A549 (cell line): Measurements from ENCODE around the gene DCUN1D2. TPM values are rescaled to one million over a fixed set of nuclear protein-coding genes. Genes with fewer than 3 reads are reported as not detected.

Experiments
- ATAC-seq, 2 experiments: fragments of 200-7000 bp in 1 of 2; fragments of >200 bp in 1 of 2; cut with Nextera tagmentation in 1 of 2; cut with Tn5 transposase in 1 of 2; 3 replicates each; pipeline versions ENCODE4 v1.8.0 to v1.9.1; 2018 to 2020; ENCODE audit warnings: mild to moderate bottlenecking in 1 of 2, moderate library complexity in 1 of 2
- CTCF ChIA-PET: fragments of 300-600 bp; sonication (Branson Sonifier 250); formaldehyde crosslinking; extraction: SDS; loops from one replicate; lab custom pipeline; 2021; ENCODE audit warnings: antibody characterized with exemption, inconsistent platforms; lab: Yijun Ruan, JAX
- POLR2A ChIA-PET: fragments of 350-600 bp; formaldehyde crosslinking; extraction: SDS; loops from one replicate; lab custom pipeline; 2021; ENCODE audit warnings: antibody characterized with exemption, inconsistent platforms; lab: Yijun Ruan, JAX
- DNase-seq, 2 experiments: peaks; one replicate each; pipeline versions ENCODE4 v3.0.0 to v3.0.0-alpha.2; 2011 to 2016; ENCODE audit warnings: low read depth in 1 of 2, low spot score in 1 of 2
- FAIRE-seq: peaks from 2 replicates; lab custom pipeline; 2011; peaks lifted over from hg19 to GRCh38; lab: Jason Lieb, UNC
- H3K27ac ChIP-seq, 2 experiments: fragments of >200 bp; sonication (Bioruptor Twin); formaldehyde crosslinking; 3 replicates each; pipeline ENCODE4 v1.5.1; 2016 to 2017
- H3K4me1 ChIP-seq: fragments of >200 bp; sonication (Bioruptor Twin); formaldehyde crosslinking; 3 replicates; pipeline ENCODE4 v1.6.1; 2016
- H3K4me2 ChIP-seq: fragments of >200 bp; sonication (Bioruptor Twin); formaldehyde crosslinking; 3 replicates; pipeline ENCODE4 v1.6.1; 2016
- H3K4me3 ChIP-seq: fragments of >200 bp; sonication (Bioruptor Twin); formaldehyde crosslinking; 3 replicates; pipeline ENCODE4 v1.5.1; 2016
- H3K9me3 ChIP-seq: fragments of >200 bp; sonication (Bioruptor Twin); formaldehyde crosslinking; 3 replicates; pipeline ENCODE4 v1.6.1; 2016
- CHD2 ChIP-seq: fragments of 150-350 bp; IDR thresholded peaks from 2 replicates; pipeline ENCODE4 v1.6.1; 2014; ENCODE audit warnings: low read length; ENCODE audit not compliant: partially characterized antibody
- CHD4 ChIP-seq: fragments of 200-600 bp; sonication (generic); IDR thresholded peaks from 2 replicates; pipeline ENCODE4 v1.6.1; 2016; ENCODE audit warnings: antibody characterized with exemption, mild to moderate bottlenecking, borderline replicate concordance
- FOSL2 ChIP-seq, 2 experiments: fragments of 450-650 bp in 1 of 2; fragments of >200 bp in 1 of 2; sonication (Bioruptor Twin) in 1 of 2; formaldehyde crosslinking; IDR thresholded peaks; 2 replicates each; pipeline versions ENCODE4 v1.5.0 to v1.6.1; 2016 to 2020; ENCODE audit warnings: mild to moderate bottlenecking in 1 of 2, moderate library complexity in 1 of 2
- FOXS1 ChIP-seq: fragments of 250-450 bp; sonication (Bioruptor Pico); IDR thresholded peaks from 2 replicates; pipeline ENCODE4 v1.5.0; 2020; ENCODE audit warnings: mild to moderate bottlenecking, moderate library complexity
- HOXB13 ChIP-seq: fragments of 250-450 bp; sonication (Bioruptor Pico); IDR thresholded peaks from 2 replicates; pipeline ENCODE4 v1.5.0; 2020; ENCODE audit warnings: low read depth, mild to moderate bottlenecking, moderate library complexity
- JUN ChIP-seq, 2 experiments: fragments of >200 bp; sonication (Bioruptor Twin); formaldehyde crosslinking; IDR thresholded peaks; 2 replicates in 1 of 2; 3 replicates in 1 of 2; pipeline ENCODE4 v1.6.1; 2016 to 2017
- KDM5A ChIP-seq: fragments of 200-600 bp; sonication (generic); IDR thresholded peaks from 2 replicates; pipeline ENCODE4 v1.6.1; 2016; ENCODE audit warnings: antibody characterized with exemption, mild to moderate bottlenecking
- MAFK ChIP-seq: fragments of 450-650 bp; IDR thresholded peaks from 2 replicates; pipeline ENCODE4 v1.6.1; 2014; ENCODE audit not compliant: partially characterized antibody
- MYC ChIP-seq: IDR thresholded peaks from 2 replicates; pipeline ENCODE4 v1.6.1; 2012; ENCODE audit warnings: mild to moderate bottlenecking, inconsistent platforms, low read length, improper control_type of control experiment, borderline replicate concordance
- RARB ChIP-seq: fragments of 250-450 bp; sonication (Bioruptor Pico); IDR thresholded peaks from 2 replicates; pipeline ENCODE4 v1.8.0; 2021; ENCODE audit warnings: mild to moderate bottlenecking, moderate library complexity
- RCOR1 ChIP-seq: fragments of 150-350 bp; IDR thresholded peaks from 2 replicates; pipeline ENCODE4 v1.6.1; 2014; ENCODE audit warnings: antibody characterized with exemption, low read length, low read depth
- SREBF2 ChIP-seq: fragments of 450-650 bp; IDR thresholded peaks from 2 replicates; pipeline ENCODE4 v1.6.1; 2014; ENCODE audit warnings: mild to moderate bottlenecking, moderate library complexity
- ZFP36 ChIP-seq: fragments of 450-650 bp; IDR thresholded peaks from 2 replicates; pipeline ENCODE4 v1.6.1; 2014; ENCODE audit warnings: borderline replicate concordance; ENCODE audit not compliant: partially characterized antibody
- ZSCAN20 ChIP-seq: fragments of 250-450 bp; sonication (Bioruptor Pico); IDR thresholded peaks from 2 replicates; pipeline ENCODE4 v1.8.0; 2022; ENCODE audit warnings: mild to moderate bottlenecking, moderate library complexity
- WGBS: methylation state at CpG from one replicate; pipeline ENCODE4 v1.1.6; 2017; ENCODE audit errors: missing lambda C conversion rate; 5-methylcytosine and 5-hydroxymethylcytosine counted together
- polyA plus RNA-seq, 4 experiments: library from polyadenylated mRNA; depleted of rRNA in 3 of 4; stranded (reverse); fragments of >200 nt; fragmentation: RNase III in 1 of 4; extraction: RNeasy Plus Mini Kit Qiagen cat#74134 plus additional on column Dnase treatment in 1 of 4; gene quantifications; 2 replicates in 3 of 4; 3 replicates in 1 of 4; pipeline ENCODE4 v1.2.3, GENCODE V29; 2011 to 2017
- TF ChIP-seq, protein P1 (sequence below): fragments of 200-600 bp; sonication (generic); IDR thresholded peaks from 2 replicates; pipeline ENCODE4 v1.6.1; 2016; ENCODE audit warnings: antibody characterized with exemption, mild to moderate bottlenecking, moderate library complexity
- TF ChIP-seq, protein P2 (sequence below): fragments of >200 bp; sonication (Bioruptor Twin); formaldehyde crosslinking; IDR thresholded peaks from 3 replicates; pipeline ENCODE4 v1.5.1; 2016
- TF ChIP-seq, protein P3 (sequence below): fragments of >200 bp; sonication (Bioruptor Twin); formaldehyde crosslinking; IDR thresholded peaks from 3 replicates; pipeline ENCODE4 v1.6.1; 2016

DCUN1D2 gene
- polyA plus RNA-seq, 2 of the 4 experiments (the other 2 are of a cell fraction) = 8.4 to 8.6 TPM

DNA sequence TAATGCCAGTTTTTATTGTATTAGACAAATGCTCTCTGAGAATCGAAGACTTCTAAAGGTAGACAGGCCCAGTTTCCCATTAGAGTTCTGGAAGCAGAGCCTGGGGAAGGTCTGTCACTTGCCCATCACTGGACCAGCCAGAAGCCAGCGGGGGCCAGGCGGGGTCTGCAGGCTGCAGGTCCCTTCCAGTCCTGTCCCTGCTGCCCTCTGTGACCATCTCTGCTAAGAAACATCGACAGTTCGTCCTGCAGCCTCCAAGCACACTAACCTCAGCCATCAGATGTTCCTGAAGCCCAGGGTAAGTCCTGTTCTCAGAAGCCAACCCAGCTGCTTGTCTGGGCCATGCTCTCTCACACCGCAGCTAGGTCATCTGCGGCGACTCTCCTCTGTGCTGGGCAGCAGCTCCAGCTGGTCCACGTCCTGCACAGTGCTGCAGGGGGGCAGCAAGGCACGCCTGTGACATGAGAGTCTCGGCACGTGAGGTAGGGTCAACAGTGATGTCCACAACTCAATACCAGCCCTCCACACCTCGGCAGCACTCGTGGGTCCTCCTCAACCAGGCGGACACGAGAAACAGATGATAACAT lies 34.3 kb downstream of the DCUN1D2 start:
- ATAC-seq (no peak), DNase-seq (no peak), FAIRE-seq (no peak)
- H3K4me3 ChIP-seq = no peak overlapping the region
- no peaks in the 10 kb centered on the region for H3K4me1 ChIP-seq
- H3K4me2 ChIP-seq = no peak overlapping the region
- ChIA-PET POLR2A (no interaction called here), CTCF (no interaction called here)
- TF ChIP-seq HOXB13 (CRISPR knock-in tag) (no peak), ZFP36 (no peak), RARB (CRISPR knock-in tag) (no peak), CHD2 (no peak), ZSCAN20 (CRISPR knock-in tag) (no peak), MAFK (no peak), FOXS1 (CRISPR knock-in tag) (no peak), FOSL2 (IDR thresholded peaks at IDR 0.05) (no peak), FOSL2 (CRISPR knock-in tag; IDR thresholded peaks at IDR 0.05) (no peak), SREBF2 (no peak), MYC (no peak), CHD4 (no peak), JUN (IDR thresholded peaks at IDR 0.05) (no peak)
- TF ChIP-seq, protein P1, sequence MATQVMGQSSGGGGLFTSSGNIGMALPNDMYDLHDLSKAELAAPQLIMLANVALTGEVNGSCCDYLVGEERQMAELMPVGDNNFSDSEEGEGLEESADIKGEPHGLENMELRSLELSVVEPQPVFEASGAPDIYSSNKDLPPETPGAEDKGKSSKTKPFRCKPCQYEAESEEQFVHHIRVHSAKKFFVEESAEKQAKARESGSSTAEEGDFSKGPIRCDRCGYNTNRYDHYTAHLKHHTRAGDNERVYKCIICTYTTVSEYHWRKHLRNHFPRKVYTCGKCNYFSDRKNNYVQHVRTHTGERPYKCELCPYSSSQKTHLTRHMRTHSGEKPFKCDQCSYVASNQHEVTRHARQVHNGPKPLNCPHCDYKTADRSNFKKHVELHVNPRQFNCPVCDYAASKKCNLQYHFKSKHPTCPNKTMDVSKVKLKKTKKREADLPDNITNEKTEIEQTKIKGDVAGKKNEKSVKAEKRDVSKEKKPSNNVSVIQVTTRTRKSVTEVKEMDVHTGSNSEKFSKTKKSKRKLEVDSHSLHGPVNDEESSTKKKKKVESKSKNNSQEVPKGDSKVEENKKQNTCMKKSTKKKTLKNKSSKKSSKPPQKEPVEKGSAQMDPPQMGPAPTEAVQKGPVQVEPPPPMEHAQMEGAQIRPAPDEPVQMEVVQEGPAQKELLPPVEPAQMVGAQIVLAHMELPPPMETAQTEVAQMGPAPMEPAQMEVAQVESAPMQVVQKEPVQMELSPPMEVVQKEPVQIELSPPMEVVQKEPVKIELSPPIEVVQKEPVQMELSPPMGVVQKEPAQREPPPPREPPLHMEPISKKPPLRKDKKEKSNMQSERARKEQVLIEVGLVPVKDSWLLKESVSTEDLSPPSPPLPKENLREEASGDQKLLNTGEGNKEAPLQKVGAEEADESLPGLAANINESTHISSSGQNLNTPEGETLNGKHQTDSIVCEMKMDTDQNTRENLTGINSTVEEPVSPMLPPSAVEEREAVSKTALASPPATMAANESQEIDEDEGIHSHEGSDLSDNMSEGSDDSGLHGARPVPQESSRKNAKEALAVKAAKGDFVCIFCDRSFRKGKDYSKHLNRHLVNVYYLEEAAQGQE = no peak
- TF ChIP-seq, protein P2, sequence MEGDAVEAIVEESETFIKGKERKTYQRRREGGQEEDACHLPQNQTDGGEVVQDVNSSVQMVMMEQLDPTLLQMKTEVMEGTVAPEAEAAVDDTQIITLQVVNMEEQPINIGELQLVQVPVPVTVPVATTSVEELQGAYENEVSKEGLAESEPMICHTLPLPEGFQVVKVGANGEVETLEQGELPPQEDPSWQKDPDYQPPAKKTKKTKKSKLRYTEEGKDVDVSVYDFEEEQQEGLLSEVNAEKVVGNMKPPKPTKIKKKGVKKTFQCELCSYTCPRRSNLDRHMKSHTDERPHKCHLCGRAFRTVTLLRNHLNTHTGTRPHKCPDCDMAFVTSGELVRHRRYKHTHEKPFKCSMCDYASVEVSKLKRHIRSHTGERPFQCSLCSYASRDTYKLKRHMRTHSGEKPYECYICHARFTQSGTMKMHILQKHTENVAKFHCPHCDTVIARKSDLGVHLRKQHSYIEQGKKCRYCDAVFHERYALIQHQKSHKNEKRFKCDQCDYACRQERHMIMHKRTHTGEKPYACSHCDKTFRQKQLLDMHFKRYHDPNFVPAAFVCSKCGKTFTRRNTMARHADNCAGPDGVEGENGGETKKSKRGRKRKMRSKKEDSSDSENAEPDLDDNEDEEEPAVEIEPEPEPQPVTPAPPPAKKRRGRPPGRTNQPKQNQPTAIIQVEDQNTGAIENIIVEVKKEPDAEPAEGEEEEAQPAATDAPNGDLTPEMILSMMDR = no peak
- TF ChIP-seq, protein P3, sequence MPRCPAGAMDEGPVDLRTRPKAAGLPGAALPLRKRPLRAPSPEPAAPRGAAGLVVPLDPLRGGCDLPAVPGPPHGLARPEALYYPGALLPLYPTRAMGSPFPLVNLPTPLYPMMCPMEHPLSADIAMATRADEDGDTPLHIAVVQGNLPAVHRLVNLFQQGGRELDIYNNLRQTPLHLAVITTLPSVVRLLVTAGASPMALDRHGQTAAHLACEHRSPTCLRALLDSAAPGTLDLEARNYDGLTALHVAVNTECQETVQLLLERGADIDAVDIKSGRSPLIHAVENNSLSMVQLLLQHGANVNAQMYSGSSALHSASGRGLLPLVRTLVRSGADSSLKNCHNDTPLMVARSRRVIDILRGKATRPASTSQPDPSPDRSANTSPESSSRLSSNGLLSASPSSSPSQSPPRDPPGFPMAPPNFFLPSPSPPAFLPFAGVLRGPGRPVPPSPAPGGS = no peak
- H3K9me3 ChIP-seq = no peaks in the 10 kb centered on the region
- 94% methylated on average over 16 of the region's 16 CpGs for WGBS
- no peak overlapping the region for H3K27ac ChIP-seq

DNA sequence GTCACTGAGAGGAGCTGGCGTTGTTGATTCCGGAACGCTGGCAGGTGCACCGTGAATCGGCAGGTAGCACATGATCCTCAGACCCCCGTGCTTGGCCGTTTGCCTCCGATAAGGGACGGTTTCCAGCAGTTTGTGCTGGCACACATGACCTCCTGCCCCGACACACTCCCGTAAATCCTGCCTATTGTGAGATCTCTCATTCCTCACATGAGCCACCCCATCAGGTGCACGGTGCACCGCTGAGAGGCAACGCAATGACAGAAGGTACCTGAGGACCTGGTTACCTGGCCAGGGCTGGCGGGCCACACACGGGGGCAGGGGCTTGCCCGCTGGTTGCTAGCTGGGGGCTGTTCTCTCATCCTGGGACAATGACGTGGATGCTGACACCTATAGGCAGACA lies 35.1 kb downstream of the DCUN1D2 start:
- H3K27ac ChIP-seq = no peak overlapping the region
- no peak for TF ChIP-seq RCOR1
- TF ChIP-seq KDM5A = no peak
- DNase-seq = no peak
- POLR2A ChIA-PET = no interaction called here
- ATAC-seq = no peak
- no peak for FAIRE-seq
- H3K4me1 ChIP-seq = peaks cover under 1% of the 10 kb centered on the region; the same call in 1 of the 3 replicates
- H3K4me3 ChIP-seq = no peak overlapping the region
- no peaks in the 10 kb centered on the region for H3K9me3 ChIP-seq
- no peak overlapping the region for H3K4me2 ChIP-seq
- CTCF ChIA-PET = no interaction called here
- WGBS = 92% methylated on average over 17 of the region's 18 CpGs
